HL-60 (cell line): ENCODE results near the gene ST13.

Experiments used
- DNase-seq, 2 experiments: peaks; one replicate each; pipeline ENCODE4 v3.0.0-alpha.2; 2010 to 2020; ENCODE audit warnings: low read depth in 1 of 2, low spot score in 1 of 2
- H3K27ac ChIP-seq: fragments of 250-450 bp; sonication (Bioruptor Pico); replicated peaks from 2 replicates; pipeline ENCODE4 v1.5.1; 2020; ENCODE audit warnings: mild to moderate bottlenecking, moderate library complexity
- H3K27me3 ChIP-seq: fragments of 250-450 bp; sonication (Bioruptor Pico); 2 replicates; pipeline ENCODE4 v1.5.1; 2021; ENCODE audit warnings: mild to moderate bottlenecking, moderate library complexity; ENCODE audit not compliant: insufficient read depth, poor library complexity, severe bottlenecking
- H3K4me3 ChIP-seq: replicated peaks from 2 replicates; pipeline ENCODE4 v1.5.1; 2011; ENCODE audit warnings: mild to moderate bottlenecking, control low read depth, low read length; ENCODE audit not compliant: insufficient read depth
- GABPA ChIP-seq: IDR thresholded peaks from 2 replicates; pipeline ENCODE4 v1.6.1; 2012; ENCODE audit warnings: low read depth
- POLR2AphosphoS5 ChIP-seq: IDR thresholded peaks from 2 replicates; pipeline ENCODE4 v1.6.1; 2012; ENCODE audit warnings: low read depth
- SPI1 ChIP-seq: IDR thresholded peaks from 2 replicates; pipeline ENCODE4 v1.6.1; 2012; ENCODE audit warnings: low read depth, mild to moderate bottlenecking, borderline replicate concordance
- TF ChIP-seq, protein P1 (sequence below): IDR thresholded peaks from one replicate; pipeline ENCODE4 v1.5.1; 2011; ENCODE audit warnings: low read length, control low read depth, inconsistent platforms; ENCODE audit not compliant: insufficient read depth
- TF ChIP-seq, protein P2 (sequence below): IDR thresholded peaks from 2 replicates; pipeline ENCODE4 v1.6.1; 2012; ENCODE audit warnings: low read depth; ENCODE audit not compliant: insufficient replicate concordance

ST13 gene

DNA sequence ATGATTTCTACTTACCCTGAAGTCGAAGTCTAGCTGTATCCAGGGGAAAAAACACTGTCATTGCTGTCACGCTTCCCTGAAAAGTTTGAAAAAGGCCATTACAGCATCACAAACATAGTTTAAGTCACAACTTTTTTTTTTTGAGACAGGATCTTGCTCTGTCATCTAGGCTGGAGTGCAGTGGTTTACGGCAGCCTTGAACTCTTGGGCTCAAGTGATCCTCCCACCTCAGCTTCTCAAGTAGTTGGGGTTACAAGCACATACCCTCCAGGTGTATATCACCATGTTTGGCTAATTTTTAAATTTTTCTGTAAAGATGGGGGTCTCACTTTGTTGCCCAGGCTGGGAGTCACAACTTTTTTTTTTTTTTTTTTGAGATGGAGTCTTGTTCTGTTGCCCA, 57.4 kb downstream of the ST13 start:
- no peak for DNase-seq

DNA sequence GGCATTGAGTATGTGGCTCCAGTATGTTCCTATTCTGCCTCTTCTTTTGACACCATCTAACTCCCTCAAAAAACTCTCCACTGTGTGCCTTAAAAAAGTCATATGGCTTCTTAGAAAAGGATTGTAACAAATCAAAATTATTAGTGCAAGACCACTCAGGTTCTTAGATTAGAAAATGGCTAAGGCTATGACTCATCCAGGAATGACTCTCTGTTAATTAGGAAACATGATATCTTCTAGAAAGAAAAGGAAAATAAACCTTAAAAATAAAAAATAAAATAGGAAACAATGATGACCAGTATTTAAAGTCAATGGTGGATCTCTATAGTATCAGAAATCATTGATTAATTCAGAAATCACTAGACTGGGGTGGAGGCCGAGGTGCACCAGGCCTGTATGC, 59.0 kb downstream of the ST13 start:
- TF ChIP-seq, protein P1, sequence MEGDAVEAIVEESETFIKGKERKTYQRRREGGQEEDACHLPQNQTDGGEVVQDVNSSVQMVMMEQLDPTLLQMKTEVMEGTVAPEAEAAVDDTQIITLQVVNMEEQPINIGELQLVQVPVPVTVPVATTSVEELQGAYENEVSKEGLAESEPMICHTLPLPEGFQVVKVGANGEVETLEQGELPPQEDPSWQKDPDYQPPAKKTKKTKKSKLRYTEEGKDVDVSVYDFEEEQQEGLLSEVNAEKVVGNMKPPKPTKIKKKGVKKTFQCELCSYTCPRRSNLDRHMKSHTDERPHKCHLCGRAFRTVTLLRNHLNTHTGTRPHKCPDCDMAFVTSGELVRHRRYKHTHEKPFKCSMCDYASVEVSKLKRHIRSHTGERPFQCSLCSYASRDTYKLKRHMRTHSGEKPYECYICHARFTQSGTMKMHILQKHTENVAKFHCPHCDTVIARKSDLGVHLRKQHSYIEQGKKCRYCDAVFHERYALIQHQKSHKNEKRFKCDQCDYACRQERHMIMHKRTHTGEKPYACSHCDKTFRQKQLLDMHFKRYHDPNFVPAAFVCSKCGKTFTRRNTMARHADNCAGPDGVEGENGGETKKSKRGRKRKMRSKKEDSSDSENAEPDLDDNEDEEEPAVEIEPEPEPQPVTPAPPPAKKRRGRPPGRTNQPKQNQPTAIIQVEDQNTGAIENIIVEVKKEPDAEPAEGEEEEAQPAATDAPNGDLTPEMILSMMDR, result no peak
- TF ChIP-seq, protein P2, sequence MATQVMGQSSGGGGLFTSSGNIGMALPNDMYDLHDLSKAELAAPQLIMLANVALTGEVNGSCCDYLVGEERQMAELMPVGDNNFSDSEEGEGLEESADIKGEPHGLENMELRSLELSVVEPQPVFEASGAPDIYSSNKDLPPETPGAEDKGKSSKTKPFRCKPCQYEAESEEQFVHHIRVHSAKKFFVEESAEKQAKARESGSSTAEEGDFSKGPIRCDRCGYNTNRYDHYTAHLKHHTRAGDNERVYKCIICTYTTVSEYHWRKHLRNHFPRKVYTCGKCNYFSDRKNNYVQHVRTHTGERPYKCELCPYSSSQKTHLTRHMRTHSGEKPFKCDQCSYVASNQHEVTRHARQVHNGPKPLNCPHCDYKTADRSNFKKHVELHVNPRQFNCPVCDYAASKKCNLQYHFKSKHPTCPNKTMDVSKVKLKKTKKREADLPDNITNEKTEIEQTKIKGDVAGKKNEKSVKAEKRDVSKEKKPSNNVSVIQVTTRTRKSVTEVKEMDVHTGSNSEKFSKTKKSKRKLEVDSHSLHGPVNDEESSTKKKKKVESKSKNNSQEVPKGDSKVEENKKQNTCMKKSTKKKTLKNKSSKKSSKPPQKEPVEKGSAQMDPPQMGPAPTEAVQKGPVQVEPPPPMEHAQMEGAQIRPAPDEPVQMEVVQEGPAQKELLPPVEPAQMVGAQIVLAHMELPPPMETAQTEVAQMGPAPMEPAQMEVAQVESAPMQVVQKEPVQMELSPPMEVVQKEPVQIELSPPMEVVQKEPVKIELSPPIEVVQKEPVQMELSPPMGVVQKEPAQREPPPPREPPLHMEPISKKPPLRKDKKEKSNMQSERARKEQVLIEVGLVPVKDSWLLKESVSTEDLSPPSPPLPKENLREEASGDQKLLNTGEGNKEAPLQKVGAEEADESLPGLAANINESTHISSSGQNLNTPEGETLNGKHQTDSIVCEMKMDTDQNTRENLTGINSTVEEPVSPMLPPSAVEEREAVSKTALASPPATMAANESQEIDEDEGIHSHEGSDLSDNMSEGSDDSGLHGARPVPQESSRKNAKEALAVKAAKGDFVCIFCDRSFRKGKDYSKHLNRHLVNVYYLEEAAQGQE, result no peak
- no peak for TF ChIP-seq POLR2AphosphoS5
- TF ChIP-seq SPI1, result no peak
- TF ChIP-seq GABPA, result no peak
- Histone ChIP-seq H3K4me3 (no peak overlapping the region), H3K27me3 (no peaks in the 10 kb centered on the region), H3K27ac (no peak overlapping the region)
- DNase-seq, result no peak

More for the DNA sequence above, 57.4 kb downstream of the ST13 start:
- H3K27me3 ChIP-seq, result no peaks in the 10 kb centered on the region
- no peak overlapping the region for H3K27ac ChIP-seq
- H3K4me3 ChIP-seq, result no peak overlapping the region
- TF ChIP-seq, protein P2, result no peak
- TF ChIP-seq POLR2AphosphoS5 (no peak), SPI1 (no peak), GABPA (no peak)
- TF ChIP-seq, protein P1, result no peak

DNA sequence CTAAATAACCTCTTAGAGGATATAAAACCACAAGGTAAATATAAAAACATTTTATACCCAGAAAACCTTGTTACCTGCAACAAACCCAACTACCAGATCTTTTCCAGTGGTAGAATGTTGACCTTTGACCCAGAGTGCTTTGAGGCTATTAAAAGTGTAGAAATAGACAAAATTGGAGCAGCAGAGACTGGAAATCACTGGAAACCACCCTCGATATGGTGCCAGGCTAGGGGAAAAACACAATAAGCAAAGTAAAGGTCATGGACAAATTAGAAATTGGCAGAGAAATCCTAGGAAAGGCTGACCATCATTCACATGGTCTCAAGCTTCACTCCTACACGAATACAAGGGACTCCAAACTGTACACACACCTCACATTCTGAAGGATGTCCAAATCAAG, 64.0 kb downstream of the ST13 start:
- Histone ChIP-seq H3K27ac (no peak overlapping the region), H3K27me3 (no peaks in the 10 kb centered on the region), H3K4me3 (no peak overlapping the region)
- no peak for DNase-seq
- TF ChIP-seq SPI1 (no peak), POLR2AphosphoS5 (no peak), GABPA (no peak)
- TF ChIP-seq, protein P2, result no peak
- TF ChIP-seq, protein P1, result no peak
